ENCODE measurements around the gene EXT2. TPM values are rescaled to one million over a fixed set of nuclear protein-coding genes. Genes with fewer than 3 reads are reported as not detected.

EXT2 gene
- total RNA-seq, 2 donors from 2014 or later: 76.5 to 96.7 TPM

- Histone ChIP-seq H3K4me3 (no peak overlapping the region), H3K9me3 (no peaks in the 10 kb centered on the region), H3K27me3 (replicated peaks; ENCODE audit: insufficient read depth) (no peaks in the 10 kb centered on the region), H3K27ac (no peak overlapping the region), H3K36me3 (no peaks in the 10 kb centered on the region), H3K4me1 (replicated peaks) (peaks cover 4% of the 10 kb centered on the region)
- TF ChIP-seq POLR2A (IDR thresholded peaks at IDR 0.05) (no peak), POLR2AphosphoS5 (IDR thresholded peaks at IDR 0.05) (no peak), CTCF (IDR thresholded peaks at IDR 0.05) (no peak)
- 93% methylated on average over 8 of the region's 8 CpGs for WGBS
- no peak for DNase-seq (ENCODE audit: low spot score)
- intact Hi-C loops (cut with DNase I): no loop called here
These were observed 31.7 kb downstream of the EXT2 start for GRCh38 chr11:44127130-44127529.

GRCh38 chr11:44128729-44129128, 33.3 kb downstream of the EXT2 start:
- DNase-seq (ENCODE audit: low spot score): no peak
- Histone ChIP-seq H3K4me1 (replicated peaks) (no peaks in the 10 kb centered on the region), H3K9me3 (no peaks in the 10 kb centered on the region), H3K4me3 (no peak overlapping the region), H3K27ac (no peak overlapping the region), H3K36me3 (no peaks in the 10 kb centered on the region), H3K27me3 (replicated peaks; ENCODE audit: insufficient read depth) (no peaks in the 10 kb centered on the region)
- intact Hi-C loops (cut with DNase I): no loop called here
- TF ChIP-seq CTCF (IDR thresholded peaks at IDR 0.05) (no peak), POLR2A (IDR thresholded peaks at IDR 0.05) (no peak), POLR2AphosphoS5 (IDR thresholded peaks at IDR 0.05) (no peak)
- WGBS: 78% methylated on average over 3 of the region's 3 CpGs

DNA sequence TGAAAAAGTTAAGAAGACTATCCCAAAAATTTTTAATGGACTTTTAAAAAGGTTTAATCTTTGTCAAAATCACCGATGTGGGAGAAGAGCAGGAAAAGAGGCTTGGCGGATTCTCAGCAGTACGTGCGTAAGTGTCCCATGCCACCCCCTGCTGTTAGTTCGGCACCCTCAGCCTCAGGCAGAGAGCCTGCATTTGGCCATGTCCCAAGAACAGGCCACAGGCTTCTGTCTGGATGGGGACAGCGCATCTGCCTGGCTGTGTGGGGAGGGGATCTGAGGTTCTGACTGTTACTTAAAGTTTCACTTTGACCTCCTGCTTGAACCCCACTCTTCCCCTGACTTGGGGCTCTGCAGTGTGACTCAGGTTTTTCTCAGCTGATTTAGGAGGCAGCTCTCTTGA, 35.3 kb downstream of the EXT2 start:
- H3K4me3 ChIP-seq: no peak overlapping the region
- 74% methylated on average over 6 of the region's 6 CpGs for WGBS
- no peak for TF ChIP-seq POLR2AphosphoS5 (IDR thresholded peaks at IDR 0.05)
- TF ChIP-seq CTCF (IDR thresholded peaks at IDR 0.05): no peak
- no peak for TF ChIP-seq POLR2A (IDR thresholded peaks at IDR 0.05)
- intact Hi-C loops (cut with DNase I): loop anchor here (5.0 kb wide), 1 partner anchor 407 kb away; no protein-coding TSS in a partner anchor
- H3K27me3 ChIP-seq (replicated peaks; ENCODE audit: insufficient read depth): no peaks in the 10 kb centered on the region
- H3K4me1 ChIP-seq (replicated peaks): no peaks in the 10 kb centered on the region
- DNase-seq (ENCODE audit: low spot score): no peak
- no peaks in the 10 kb centered on the region for H3K36me3 ChIP-seq
- H3K27ac ChIP-seq: no peak overlapping the region
- no peaks in the 10 kb centered on the region for H3K9me3 ChIP-seq

- WGBS: 71% methylated on average over 1 of the region's 1 CpG
- H3K4me3 ChIP-seq: no peak overlapping the region
- TF ChIP-seq CTCF (IDR thresholded peaks at IDR 0.05): peak in 3 of 4 experiments; percentile 45 to 63 (median 57)
- TF ChIP-seq POLR2A (IDR thresholded peaks at IDR 0.05): no peak
- TF ChIP-seq POLR2AphosphoS5 (IDR thresholded peaks at IDR 0.05): no peak
- H3K27me3 ChIP-seq (replicated peaks; ENCODE audit: insufficient read depth): no peaks in the 10 kb centered on the region
- H3K27ac ChIP-seq: no peak overlapping the region
- H3K9me3 ChIP-seq: no peaks in the 10 kb centered on the region
- H3K4me1 ChIP-seq (replicated peaks): no peaks in the 10 kb centered on the region
- no peak for DNase-seq (ENCODE audit: low spot score)
- H3K36me3 ChIP-seq: no peaks in the 10 kb centered on the region
- intact Hi-C loops (cut with DNase I): loop anchor here (5.0 kb wide), 1 partner anchor 404 kb away; no protein-coding TSS in a partner anchor
These were observed 38.0 kb downstream of the EXT2 start for GRCh38 chr11:44133335-44133946.

- Histone ChIP-seq H3K4me3 (no peak overlapping the region), H3K36me3 (no peaks in the 10 kb centered on the region), H3K27me3 (replicated peaks; ENCODE audit: insufficient read depth) (no peaks in the 10 kb centered on the region), H3K4me1 (replicated peaks) (peaks cover 5% of the 10 kb centered on the region), H3K27ac (no peak overlapping the region), H3K9me3 (no peaks in the 10 kb centered on the region)
- intact Hi-C loops (cut with DNase I): loop anchor here (5.0 kb wide), 1 partner anchor 403 kb away; no protein-coding TSS in a partner anchor
- WGBS: 73% methylated on average over 1 of the region's 1 CpG
- no peak for DNase-seq (ENCODE audit: low spot score)
- TF ChIP-seq CTCF (IDR thresholded peaks at IDR 0.05) (no peak), POLR2AphosphoS5 (IDR thresholded peaks at IDR 0.05) (no peak), POLR2A (IDR thresholded peaks at IDR 0.05) (no peak)
These were observed 39.1 kb downstream of the EXT2 start for GRCh38 chr11:44134625-44135024.
